HAP-1 (cell line): Measurements from ENCODE around the gene ANKRD36B.
"Not testable (repeated sequence)": the region's sequence is repeated elsewhere in the genome, so short reads cannot be mapped to it uniquely, and the experiment has no call there.

Source experiments
- DNase-seq, 2 experiments: peaks; one replicate each; pipeline ENCODE4 v3.0.0-alpha.2; 2016 to 2020; ENCODE audit warnings: low spot score in 2 of 2
- H3K27me3 ChIP-seq: fragments of 250-450 bp; sonication (Bioruptor Pico); 2 replicates; pipeline ENCODE4 v1.5.1; 2020; ENCODE audit warnings: low read depth, mild to moderate bottlenecking, moderate library complexity
- H3K36me3 ChIP-seq: fragments of 250-450 bp; sonication (Bioruptor Pico); replicated peaks from 2 replicates; pipeline ENCODE4 v1.5.1; 2020; ENCODE audit warnings: mild to moderate bottlenecking
- H3K4me1 ChIP-seq: fragments of 250-450 bp; sonication (Bioruptor Pico); 2 replicates; pipeline ENCODE4 v1.5.1; 2020; ENCODE audit warnings: mild to moderate bottlenecking
- H3K4me3 ChIP-seq: fragments of 250-450 bp; sonication (Bioruptor Pico); 2 replicates; pipeline ENCODE4 v1.5.1; 2020; ENCODE audit warnings: mild to moderate bottlenecking, moderate library complexity
- H3K9me3 ChIP-seq: fragments of 250-450 bp; sonication (Bioruptor Pico); 2 replicates; pipeline ENCODE4 v1.5.1; 2020; ENCODE audit warnings: mild to moderate bottlenecking, moderate library complexity
- in situ Hi-C: fragments of 300-500 bp; cut with MboI; formaldehyde crosslinking; loops from 3 replicates; pipeline ENCODE4 v1.14.3; 2020; ENCODE audit warnings: low sequenced_read_pairs, inconsistent platforms, mixed read lengths

The ANKRD36B gene

GRCh38 chr2:97596180-97596579, 6.5 kb upstream of the ANKRD36B start:
- not testable (repeated sequence) for H3K9me3 ChIP-seq, H3K4me1 ChIP-seq, H3K27me3 ChIP-seq, DNase-seq, H3K36me3 ChIP-seq, H3K4me3 ChIP-seq
- in situ Hi-C loops, result loop anchor here (10.0 kb wide), 1 partner anchor 99 kb away; no protein-coding TSS in a partner anchor

- not testable (repeated sequence) for H3K27me3 ChIP-seq, H3K36me3 ChIP-seq, H3K9me3 ChIP-seq, DNase-seq, H3K4me1 ChIP-seq, H3K4me3 ChIP-seq
- in situ Hi-C loops, result loop anchor here (10.0 kb wide), 1 partner anchor 101 kb away; no protein-coding TSS in a partner anchor
These were observed 3.8 kb upstream of the ANKRD36B start for GRCh38 chr2:97593520-97593919.

GRCh38 chr2:97590515-97591394, 1.1 kb upstream of the ANKRD36B start:
- not testable (repeated sequence) for H3K27me3 ChIP-seq, H3K36me3 ChIP-seq, H3K4me1 ChIP-seq, H3K9me3 ChIP-seq
- peak overlapping the region; percentile 39 for H3K4me3 ChIP-seq
- peak; percentile 77 to 90 for DNase-seq
- in situ Hi-C loops, result loop anchor here (10.0 kb wide), 1 partner anchor 104 kb away; no protein-coding TSS in a partner anchor

- H3K4me1 ChIP-seq, in situ Hi-C loops, H3K36me3 ChIP-seq, H3K27me3 ChIP-seq, DNase-seq, H3K9me3 ChIP-seq: not testable (repeated sequence)
- peak overlapping the region; percentile 47 for H3K4me3 ChIP-seq
These were observed 450 bp downstream of the ANKRD36B start for GRCh38 chr2:97589257-97589597.

GRCh38 chr2:97565674-97566073, 24.0 kb downstream of the ANKRD36B start:
- H3K36me3 ChIP-seq, DNase-seq, H3K9me3 ChIP-seq, H3K4me1 ChIP-seq, H3K4me3 ChIP-seq, in situ Hi-C loops, H3K27me3 ChIP-seq: not testable (repeated sequence)

GRCh38 chr2:97552406-97552805, 37.3 kb downstream of the ANKRD36B start:
- in situ Hi-C loops, H3K27me3 ChIP-seq, DNase-seq, H3K4me3 ChIP-seq, H3K9me3 ChIP-seq, H3K4me1 ChIP-seq: not testable (repeated sequence)
- H3K36me3 ChIP-seq, result peaks cover 29% of the 10 kb centered on the region

GRCh38 chr2:97550498-97550897, 39.2 kb downstream of the ANKRD36B start:
- H3K4me3 ChIP-seq, DNase-seq, in situ Hi-C loops, H3K4me1 ChIP-seq, H3K9me3 ChIP-seq, H3K27me3 ChIP-seq: not testable (repeated sequence)
- H3K36me3 ChIP-seq, result peaks cover 28% of the 10 kb centered on the region

- H3K4me3 ChIP-seq, H3K27me3 ChIP-seq, in situ Hi-C loops, H3K4me1 ChIP-seq, H3K9me3 ChIP-seq, DNase-seq: not testable (repeated sequence)
- H3K36me3 ChIP-seq, result peaks cover 19% of the 10 kb centered on the region
These were observed 40.6 kb downstream of the ANKRD36B start for GRCh38 chr2:97549058-97549457.

- DNase-seq, in situ Hi-C loops, H3K27me3 ChIP-seq, H3K4me1 ChIP-seq, H3K9me3 ChIP-seq, H3K4me3 ChIP-seq: not testable (repeated sequence)
- peaks cover 17% of the 10 kb centered on the region for H3K36me3 ChIP-seq
These were observed 41.1 kb downstream of the ANKRD36B start for GRCh38 chr2:97548536-97548935.

- peaks cover 16% of the 10 kb centered on the region for H3K36me3 ChIP-seq
- no peaks in the 10 kb centered on the region for H3K9me3 ChIP-seq
- H3K4me1 ChIP-seq, result no peaks in the 10 kb centered on the region
- no peak for DNase-seq
- in situ Hi-C loops, result no loop called here
- H3K27me3 ChIP-seq, result no peaks in the 10 kb centered on the region
- no peak overlapping the region for H3K4me3 ChIP-seq
These were observed 43.0 kb downstream of the ANKRD36B start for GRCh38 chr2:97546711-97547110.

GRCh38 chr2:97544911-97545310, 44.8 kb downstream of the ANKRD36B start:
- DNase-seq, H3K9me3 ChIP-seq, H3K27me3 ChIP-seq, in situ Hi-C loops, H3K4me3 ChIP-seq, H3K4me1 ChIP-seq: not testable (repeated sequence)
- H3K36me3 ChIP-seq, result peaks cover 12% of the 10 kb centered on the region

- DNase-seq, H3K9me3 ChIP-seq, H3K27me3 ChIP-seq, in situ Hi-C loops, H3K36me3 ChIP-seq, H3K4me1 ChIP-seq, H3K4me3 ChIP-seq: not testable (repeated sequence)
These were observed 63.8 kb downstream of the ANKRD36B start for GRCh38 chr2:97525904-97526303.

GRCh38 chr2:97523816-97524215, 65.9 kb downstream of the ANKRD36B start:
- H3K9me3 ChIP-seq, DNase-seq, H3K4me1 ChIP-seq, H3K27me3 ChIP-seq, H3K4me3 ChIP-seq, H3K36me3 ChIP-seq, in situ Hi-C loops: not testable (repeated sequence)

- H3K4me3 ChIP-seq, H3K27me3 ChIP-seq, H3K4me1 ChIP-seq, DNase-seq, H3K9me3 ChIP-seq, in situ Hi-C loops, H3K36me3 ChIP-seq: not testable (repeated sequence)
These were observed 66.6 kb downstream of the ANKRD36B start for GRCh38 chr2:97522916-97523555.
